ENCODE data around the gene SLC22A12. TPM values are rescaled to one million over a fixed set of nuclear protein-coding genes. Genes with fewer than 3 reads are reported as not detected.

Gene SLC22A12
- total RNA-seq, 1 donor from 2014 or later, result not detected

DNA sequence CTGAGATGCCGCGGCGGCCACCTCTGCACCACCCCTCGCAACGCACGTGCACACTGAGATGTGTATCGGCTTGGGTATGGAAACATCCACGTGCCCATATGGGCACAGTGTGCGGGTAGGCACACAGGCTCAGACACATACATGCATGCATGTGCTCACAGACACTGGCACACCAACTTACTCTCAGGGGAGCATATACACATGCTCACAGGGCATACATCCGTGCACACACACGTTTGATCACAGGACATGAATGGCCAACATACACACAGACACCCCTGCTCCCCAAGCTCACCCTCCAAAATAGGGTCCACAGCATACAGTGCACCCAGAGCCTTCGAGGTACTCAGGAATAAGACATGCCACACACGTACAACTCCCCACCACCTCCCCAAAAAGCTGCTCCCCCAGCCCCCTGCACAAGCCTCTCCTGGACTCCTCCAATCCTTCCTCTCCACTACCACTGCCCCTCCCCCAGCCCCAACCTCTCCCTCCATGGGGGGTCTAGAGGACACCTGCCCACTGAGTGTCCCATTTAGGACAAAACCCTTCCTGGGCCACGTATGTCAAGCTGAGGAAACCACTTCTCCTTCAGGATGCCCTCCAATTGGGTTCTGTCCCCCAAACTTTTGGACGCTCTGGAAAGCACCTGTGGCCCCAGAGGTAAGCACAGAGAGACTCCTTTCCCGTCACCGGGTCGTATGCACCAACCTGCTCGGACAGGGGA, 53.1 kb downstream of the SLC22A12 start:
- Mint-ChIP-seq H3K27ac (ENCODE audit: unreplicated experiment) (no peak overlapping the region), H3K36me3 (ENCODE audit: low read depth, unreplicated experiment) (peaks cover 5% of the 10 kb centered on the region), H3K27me3 (ENCODE audit: low read depth, unreplicated experiment) (peaks cover 55% of the 10 kb centered on the region), H3K4me3 (ENCODE audit: unreplicated experiment) (peak overlapping the region; percentile 58), H3K4me1 (ENCODE audit: low read depth, unreplicated experiment) (no peaks in the 10 kb centered on the region), H3K9me3 (ENCODE audit: unreplicated experiment) (no peaks in the 10 kb centered on the region)
- no peaks in the 10 kb centered on the region for H3K36me3 ChIP-seq (ENCODE audit: insufficient read depth, low read length)
- H3K27me3 ChIP-seq (ENCODE audit: insufficient read depth, low read length), result peaks cover 53% of the 10 kb centered on the region
- peak; percentile 92 for TF ChIP-seq EZH2 (IDR thresholded peaks at IDR 0.05; ENCODE audit: insufficient read depth, low read length)
- TF ChIP-seq, protein P1, sequence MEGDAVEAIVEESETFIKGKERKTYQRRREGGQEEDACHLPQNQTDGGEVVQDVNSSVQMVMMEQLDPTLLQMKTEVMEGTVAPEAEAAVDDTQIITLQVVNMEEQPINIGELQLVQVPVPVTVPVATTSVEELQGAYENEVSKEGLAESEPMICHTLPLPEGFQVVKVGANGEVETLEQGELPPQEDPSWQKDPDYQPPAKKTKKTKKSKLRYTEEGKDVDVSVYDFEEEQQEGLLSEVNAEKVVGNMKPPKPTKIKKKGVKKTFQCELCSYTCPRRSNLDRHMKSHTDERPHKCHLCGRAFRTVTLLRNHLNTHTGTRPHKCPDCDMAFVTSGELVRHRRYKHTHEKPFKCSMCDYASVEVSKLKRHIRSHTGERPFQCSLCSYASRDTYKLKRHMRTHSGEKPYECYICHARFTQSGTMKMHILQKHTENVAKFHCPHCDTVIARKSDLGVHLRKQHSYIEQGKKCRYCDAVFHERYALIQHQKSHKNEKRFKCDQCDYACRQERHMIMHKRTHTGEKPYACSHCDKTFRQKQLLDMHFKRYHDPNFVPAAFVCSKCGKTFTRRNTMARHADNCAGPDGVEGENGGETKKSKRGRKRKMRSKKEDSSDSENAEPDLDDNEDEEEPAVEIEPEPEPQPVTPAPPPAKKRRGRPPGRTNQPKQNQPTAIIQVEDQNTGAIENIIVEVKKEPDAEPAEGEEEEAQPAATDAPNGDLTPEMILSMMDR (IDR thresholded peaks at IDR 0.05; ENCODE audit: insufficient read depth, low read depth, low read length), result no peak
- H3K4me3 ChIP-seq (ENCODE audit: insufficient read depth, low read depth, low read length), result no peak overlapping the region
- H4K20me1 ChIP-seq (ENCODE audit: insufficient read depth, low read length), result peaks cover 6% of the 10 kb centered on the region
- no peaks in the 10 kb centered on the region for H3K9me3 ChIP-seq (ENCODE audit: insufficient read depth, low read depth, low read length)
- H3K9ac ChIP-seq (ENCODE audit: low read length), result no peak overlapping the region
- H3K4me2 ChIP-seq (ENCODE audit: low read length), result no peak overlapping the region
- FAIRE-seq, result no peak
- H3K27ac ChIP-seq (ENCODE audit: low read depth, low read length), result no peak overlapping the region
- H2AFZ ChIP-seq (ENCODE audit: low read depth, low read length), result no peak overlapping the region
- DNase-seq (ENCODE audit: low read depth), result no peak
- H3K4me1 ChIP-seq (ENCODE audit: insufficient read depth, low read length), result no peaks in the 10 kb centered on the region
- no peaks in the 10 kb centered on the region for H3K79me2 ChIP-seq (ENCODE audit: insufficient read depth, low read length)

DNA sequence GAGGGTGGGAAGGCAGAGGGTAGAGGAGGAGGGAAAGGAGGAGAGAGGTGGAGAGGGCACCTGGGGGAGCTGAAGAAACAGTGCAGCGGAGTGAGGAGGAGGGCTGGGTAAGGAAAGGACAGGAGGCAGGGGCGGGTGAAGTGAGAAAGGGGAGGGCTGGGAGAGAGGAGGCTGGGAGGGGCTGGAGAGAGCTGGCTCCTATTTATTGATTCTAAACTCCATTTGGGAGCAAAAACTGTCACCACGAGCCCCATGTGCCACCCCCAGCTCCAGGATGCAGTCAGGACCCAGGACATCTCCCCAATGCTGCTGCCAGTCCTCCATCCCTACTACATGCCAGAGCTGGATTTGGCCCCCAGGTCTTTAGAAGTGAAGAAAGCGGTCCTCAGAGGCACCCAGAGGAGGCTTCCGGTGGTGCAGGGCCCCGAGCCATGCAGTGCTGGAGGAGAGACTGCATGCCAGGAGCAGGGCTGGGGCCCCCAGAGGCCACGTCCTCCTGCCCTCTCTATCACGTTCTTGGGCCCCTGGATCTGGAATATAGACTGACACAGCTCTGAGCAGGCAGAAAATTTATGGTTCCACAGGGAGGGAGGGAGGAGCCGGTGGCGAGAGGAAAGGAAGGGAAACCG, 53.7 kb downstream of the SLC22A12 start:
- FAIRE-seq, result no peak
- TF ChIP-seq EZH2 (IDR thresholded peaks at IDR 0.05; ENCODE audit: insufficient read depth, low read length), result no peak
- TF ChIP-seq, protein P1 (IDR thresholded peaks at IDR 0.05; ENCODE audit: insufficient read depth, low read depth, low read length), result no peak
- H3K4me3 Mint-ChIP-seq (ENCODE audit: unreplicated experiment), result no peak overlapping the region
- H3K79me2 ChIP-seq (ENCODE audit: insufficient read depth, low read length), result no peaks in the 10 kb centered on the region
- no peak overlapping the region for H3K4me3 ChIP-seq (ENCODE audit: insufficient read depth, low read depth, low read length)
- no peaks in the 10 kb centered on the region for H3K4me1 ChIP-seq (ENCODE audit: insufficient read depth, low read length)
- no peaks in the 10 kb centered on the region for H3K36me3 ChIP-seq (ENCODE audit: insufficient read depth, low read length)
- H3K9ac ChIP-seq (ENCODE audit: low read length), result no peak overlapping the region
- peaks cover 6% of the 10 kb centered on the region for H4K20me1 ChIP-seq (ENCODE audit: insufficient read depth, low read length)
- H3K9me3 ChIP-seq (ENCODE audit: insufficient read depth, low read depth, low read length), result no peaks in the 10 kb centered on the region
- H2AFZ ChIP-seq (ENCODE audit: low read depth, low read length), result no peak overlapping the region
- H3K4me2 ChIP-seq (ENCODE audit: low read length), result no peak overlapping the region
- peaks cover 60% of the 10 kb centered on the region for H3K27me3 Mint-ChIP-seq (ENCODE audit: low read depth, unreplicated experiment)
- DNase-seq (ENCODE audit: low read depth), result no peak
- no peaks in the 10 kb centered on the region for H3K4me1 Mint-ChIP-seq (ENCODE audit: low read depth, unreplicated experiment)
- H3K27ac ChIP-seq (ENCODE audit: low read depth, low read length), result no peak overlapping the region
- H3K9me3 Mint-ChIP-seq (ENCODE audit: unreplicated experiment), result no peaks in the 10 kb centered on the region
- H3K36me3 Mint-ChIP-seq (ENCODE audit: low read depth, unreplicated experiment), result peaks cover 5% of the 10 kb centered on the region
- no peak overlapping the region for H3K27ac Mint-ChIP-seq (ENCODE audit: unreplicated experiment)
- peaks cover 49% of the 10 kb centered on the region for H3K27me3 ChIP-seq (ENCODE audit: insufficient read depth, low read length)
